RWPE2 (cell line): ENCODE results near the gene PTPRN2.

ENCODE experiments used
- ATAC-seq: fragments of 200-7000 bp; cut with Tn5 transposase; 3 replicates; pipeline ENCODE4 v1.9.1; 2021; ENCODE audit warnings: low read depth
- DNase-seq: peaks from one replicate; pipeline ENCODE4 v3.0.0-alpha.2; 2020; ENCODE audit warnings: low spot score
- H3K27ac ChIP-seq: fragments of 450-650 bp; 2 replicates; pipeline ENCODE4 v1.5.1; 2017; ENCODE audit warnings: mild to moderate bottlenecking; ENCODE audit not compliant: poor library complexity, severe bottlenecking
- H3K27me3 ChIP-seq: fragments of 250-450 bp; sonication (Bioruptor Pico); 2 replicates; pipeline ENCODE4 v1.5.1; 2021; ENCODE audit warnings: mild to moderate bottlenecking, moderate library complexity; ENCODE audit not compliant: insufficient read depth, poor library complexity, severe bottlenecking
- H3K36me3 ChIP-seq: fragments of 250-450 bp; sonication (Bioruptor Pico); 2 replicates; pipeline ENCODE4 v1.5.1; 2020; ENCODE audit warnings: low read depth, mild to moderate bottlenecking, moderate library complexity
- H3K4me1 ChIP-seq: fragments of 250-450 bp; sonication (Bioruptor Pico); 2 replicates; pipeline ENCODE4 v1.5.1; 2021; ENCODE audit warnings: mild to moderate bottlenecking, moderate library complexity; ENCODE audit not compliant: insufficient read depth, poor library complexity, severe bottlenecking
- H3K4me3 ChIP-seq: fragments of 250-450 bp; sonication (Bioruptor Pico); 2 replicates; pipeline ENCODE4 v1.5.1; 2021; ENCODE audit warnings: mild to moderate bottlenecking, moderate library complexity; ENCODE audit not compliant: severe bottlenecking
- H3K9me3 ChIP-seq: fragments of 250-450 bp; sonication (Bioruptor Pico); 2 replicates; pipeline ENCODE4 v1.5.1; 2021; ENCODE audit warnings: mild to moderate bottlenecking, moderate library complexity; ENCODE audit not compliant: severe bottlenecking
- CTCF ChIP-seq: fragments of 450-650 bp; IDR thresholded peaks from one replicate; pipeline ENCODE4 v1.5.1; 2017; ENCODE audit warnings: mild to moderate bottlenecking, moderate library complexity; ENCODE audit not compliant: poor library complexity, severe bottlenecking

Gene PTPRN2

GRCh38 chr7:158369866-158370265 is 217.8 kb downstream of the PTPRN2 start:
- H3K9me3 ChIP-seq, result no peaks in the 10 kb centered on the region

GRCh38 chr7:158369290-158369689 is 218.3 kb downstream of the PTPRN2 start:
- Histone ChIP-seq H3K36me3 (no peaks in the 10 kb centered on the region), H3K4me1 (no peaks in the 10 kb centered on the region), H3K27me3 (no peaks in the 10 kb centered on the region), H3K9me3 (no peaks in the 10 kb centered on the region), H3K27ac (no peak overlapping the region), H3K4me3 (no peak overlapping the region)
- ATAC-seq (no peak), DNase-seq (no peak)
- TF ChIP-seq CTCF, result no peak

More at GRCh38 chr7:158369866-158370265, 217.8 kb downstream of the PTPRN2 start:
- ATAC-seq, result no peak
- H3K4me3 ChIP-seq, result no peak overlapping the region
- no peaks in the 10 kb centered on the region for H3K4me1 ChIP-seq
- no peaks in the 10 kb centered on the region for H3K27me3 ChIP-seq
- DNase-seq, result no peak
- no peak for TF ChIP-seq CTCF
- no peak overlapping the region for H3K27ac ChIP-seq
- H3K36me3 ChIP-seq, result no peaks in the 10 kb centered on the region

GRCh38 chr7:158368449-158368848 is 219.2 kb downstream of the PTPRN2 start:
- Histone ChIP-seq H3K4me3 (no peak overlapping the region), H3K36me3 (no peaks in the 10 kb centered on the region), H3K4me1 (no peaks in the 10 kb centered on the region), H3K27ac (no peak overlapping the region), H3K9me3 (no peaks in the 10 kb centered on the region), H3K27me3 (no peaks in the 10 kb centered on the region)
- ATAC-seq (no peak), DNase-seq (no peak)
- TF ChIP-seq CTCF, result no peak

- H3K27ac ChIP-seq, result no peak overlapping the region
- H3K4me1 ChIP-seq, result no peaks in the 10 kb centered on the region
- no peaks in the 10 kb centered on the region for H3K27me3 ChIP-seq
- no peaks in the 10 kb centered on the region for H3K9me3 ChIP-seq
- no peak overlapping the region for H3K4me3 ChIP-seq
- no peak for ATAC-seq
- no peaks in the 10 kb centered on the region for H3K36me3 ChIP-seq
- DNase-seq, result no peak
- no peak for TF ChIP-seq CTCF
Measured at GRCh38 chr7:158367634-158367982, 220.0 kb downstream of the PTPRN2 start.

- ATAC-seq, result no peak
- Histone ChIP-seq H3K27ac (no peak overlapping the region), H3K4me1 (no peaks in the 10 kb centered on the region), H3K9me3 (no peaks in the 10 kb centered on the region), H3K36me3 (no peaks in the 10 kb centered on the region), H3K27me3 (no peaks in the 10 kb centered on the region), H3K4me3 (no peak overlapping the region)
- TF ChIP-seq CTCF, result no peak
- DNase-seq, result no peak
Measured at GRCh38 chr7:158366916-158367633, 220.5 kb downstream of the PTPRN2 start.
